Thyroid gland (tissue), 4 donors: ENCODE results near the gene EEFSEC.

Experiments used
- CTCF ChIP-seq, 6 experiments: fragments of 200-600 bp in 3 of 6; fragments of 450-650 bp in 3 of 6; sonication (generic) in 3 of 6; IDR thresholded peaks; one replicate each; pipeline ENCODE4 v1.5.1; 2016 to 2019; ENCODE audit warnings: antibody characterized with exemption in 6 of 6, mild to moderate bottlenecking in 2 of 6, inconsistent platforms in 1 of 6, moderate library complexity in 1 of 6
- POLR2A ChIP-seq, 2 donors: fragments of 450-650 bp; IDR thresholded peaks; one replicate each; pipeline ENCODE4 v1.6.1; 2017; ENCODE audit warnings: antibody characterized with exemption in 2 of 2, mild to moderate bottlenecking in 2 of 2, moderate library complexity in 1 of 2

GRCh38 chr3:128346562-128346961 is 193.3 kb downstream of the EEFSEC start:
- TF ChIP-seq CTCF (IDR thresholded peaks at IDR 0.05) (no peak), POLR2A (IDR thresholded peaks at IDR 0.05) (no peak)
